Stimulated activated CD4-positive, alpha-beta T cell treated with anti-CD3 and anti-CD28 coated beads, Interleukin-15, amount 100 ng/mL, for 48 hours (primary cell): ENCODE measurements around the gene PLA2G4A.

Experiments
- DNase-seq, 2 donors: peaks; one replicate each; pipeline ENCODE4 v3.0.0-alpha.2; 2020; ENCODE audit warnings: low read depth in 2 of 2

Gene PLA2G4A

GRCh38 chr1:186828611-186829454 lies at the start of gene PLA2G4A:
TSS of gene PLA2G4A (plus strand) at chr1:186828949. CDS start at chr1:186854355, 25,406 bp downstream.
- no peak for DNase-seq

- DNase-seq, result no peak
Measured at GRCh38 chr1:186780076-186780475, 48.7 kb upstream of the PLA2G4A start.

DNA sequence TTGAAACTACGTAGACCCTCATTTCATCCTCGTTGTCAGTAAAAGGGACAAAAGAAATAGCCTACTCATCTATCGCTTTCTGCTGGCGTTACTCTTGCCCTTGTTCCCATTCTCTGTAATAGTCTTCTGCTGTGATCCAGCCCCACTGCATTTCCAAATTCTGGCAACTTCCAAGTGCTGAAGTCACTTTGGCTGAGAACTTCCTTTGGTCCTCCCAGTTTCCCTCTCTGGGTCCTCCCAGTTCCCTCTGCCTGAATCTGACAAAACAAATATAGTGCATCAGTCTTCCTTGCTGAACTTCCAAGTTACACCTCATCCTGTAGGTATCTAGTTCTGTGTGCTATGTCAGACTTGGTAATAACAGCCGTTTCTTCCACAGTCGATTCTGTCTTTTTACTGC lies 47.0 kb upstream of the PLA2G4A start:
- no peak for DNase-seq

- no peak for DNase-seq
Measured at GRCh38 chr1:186782791-186783190, 46.0 kb upstream of the PLA2G4A start.

- DNase-seq, result no peak
Measured at GRCh38 chr1:186783193-186783592, 45.6 kb upstream of the PLA2G4A start.

DNA sequence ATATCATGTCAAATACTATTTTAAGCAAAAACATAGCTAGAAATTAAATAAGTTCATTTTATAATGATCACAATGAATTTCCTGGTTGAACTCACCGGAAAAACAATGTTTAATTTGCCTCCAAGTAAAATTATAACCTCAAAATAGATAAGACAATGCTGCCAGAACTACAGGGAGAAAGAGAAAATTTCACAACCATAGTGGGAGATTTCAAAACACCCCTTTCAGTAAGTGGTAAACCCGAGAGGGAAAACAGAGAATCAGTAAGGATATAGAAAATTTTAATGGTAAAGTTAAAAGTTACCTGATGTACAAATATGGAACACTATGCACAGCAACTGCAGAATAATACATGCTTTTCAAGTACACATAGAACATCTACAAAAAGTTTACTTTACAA lies 43.2 kb upstream of the PLA2G4A start:
- no peak for DNase-seq

DNA sequence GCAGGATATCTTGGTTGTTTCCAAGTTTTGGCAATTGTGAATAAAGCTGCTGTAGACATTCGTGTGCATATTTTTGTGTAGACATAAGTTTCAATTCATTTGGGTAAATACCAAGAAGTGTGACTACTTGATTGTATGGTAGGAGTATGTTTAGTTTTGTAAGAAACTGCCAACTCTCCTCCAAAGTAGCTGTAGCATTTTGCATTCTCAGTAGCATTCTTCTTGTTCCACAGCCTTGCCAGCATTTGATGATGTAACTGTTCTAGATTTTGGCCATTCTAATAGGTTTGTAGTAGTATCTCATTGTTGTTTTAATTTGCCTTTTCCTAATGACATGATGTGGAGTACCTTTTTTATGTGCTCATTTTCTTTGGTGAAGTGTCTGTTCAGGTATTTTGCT lies 38.6 kb upstream of the PLA2G4A start:
- no peak for DNase-seq

GRCh38 chr1:186792870-186793581 lies 35.7 kb upstream of the PLA2G4A start:
- no peak for DNase-seq

GRCh38 chr1:186793582-186793927 lies 35.2 kb upstream of the PLA2G4A start:
- no peak for DNase-seq

- no peak for DNase-seq
Measured at GRCh38 chr1:186798960-186799688, 29.6 kb upstream of the PLA2G4A start.

DNA sequence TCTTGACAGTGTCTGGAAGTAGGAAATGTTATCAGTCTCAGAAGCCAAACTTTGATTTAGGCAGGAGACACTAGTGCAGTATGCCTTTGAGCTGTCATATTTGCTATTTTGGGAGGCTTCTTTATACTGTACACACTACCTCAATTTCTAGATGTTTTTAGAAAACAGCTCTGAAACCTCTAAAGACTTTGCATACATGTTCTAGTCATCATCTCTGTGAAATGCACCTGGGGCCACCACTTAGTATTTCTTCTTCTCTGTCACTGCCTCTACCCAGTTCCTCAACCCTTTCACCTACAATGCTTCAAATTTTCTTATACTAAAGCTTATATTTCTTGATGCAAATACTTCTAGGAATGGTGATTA lies 29.1 kb upstream of the PLA2G4A start:
- no peak for DNase-seq

DNA sequence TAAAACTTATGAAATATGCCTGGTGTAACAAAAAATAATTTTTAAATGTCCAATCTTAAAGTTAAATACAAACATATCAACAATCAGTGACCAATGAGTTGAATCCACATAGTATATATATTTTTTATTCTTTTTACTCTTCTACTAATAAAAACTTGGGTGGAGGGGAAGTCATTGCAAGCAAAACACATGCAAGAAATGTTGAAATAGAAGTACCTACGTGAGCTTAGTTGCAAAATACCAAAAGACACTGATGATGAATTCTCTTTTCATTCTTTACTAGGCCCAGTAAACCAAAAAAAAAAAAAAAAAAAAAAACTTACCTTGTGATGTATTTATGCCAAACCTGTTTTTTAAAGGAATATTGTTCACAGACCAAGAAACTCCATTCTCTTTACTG lies 26.4 kb upstream of the PLA2G4A start:
- DNase-seq, result no peak

GRCh38 chr1:186804679-186805078 lies 24.1 kb upstream of the PLA2G4A start:
- DNase-seq, result no peak

DNA sequence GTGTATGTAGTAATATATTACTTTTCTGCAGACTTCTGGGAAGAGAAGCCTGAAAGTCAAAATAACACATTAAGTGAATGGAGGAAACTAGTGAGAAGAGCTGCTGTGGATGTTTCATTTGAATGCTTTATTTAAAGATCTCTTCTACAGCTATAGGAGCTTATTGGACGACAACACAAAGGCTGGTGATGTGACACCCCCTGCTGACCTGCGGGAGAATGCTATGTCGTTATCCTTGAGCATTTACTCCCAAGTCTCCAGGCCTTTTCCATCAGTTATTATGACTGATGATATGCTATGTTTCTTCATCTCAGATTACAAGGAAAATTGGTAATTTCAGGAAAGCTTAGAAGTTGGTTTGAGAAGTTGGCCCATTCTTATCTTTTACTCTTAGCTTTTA lies 22.3 kb upstream of the PLA2G4A start:
- no peak for DNase-seq

DNA sequence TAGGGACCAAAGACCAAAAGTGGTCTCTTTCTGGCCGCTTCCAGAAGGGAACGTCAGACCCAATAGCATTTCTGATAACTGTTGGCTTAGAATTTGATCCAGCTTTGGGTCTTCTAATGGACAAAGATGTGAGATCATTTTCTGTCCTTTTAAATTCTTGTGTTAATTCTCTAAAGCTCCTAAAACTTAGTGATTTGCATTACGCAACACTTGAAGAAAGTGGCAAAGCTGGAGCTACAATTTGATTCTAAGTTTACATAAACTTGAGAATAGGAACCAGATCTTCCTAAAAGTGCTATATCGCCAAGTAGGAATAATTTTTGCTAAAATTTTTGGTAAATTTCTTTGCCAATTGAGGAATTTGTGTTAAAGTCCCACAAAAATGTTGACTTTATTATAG lies 21.6 kb upstream of the PLA2G4A start:
- DNase-seq, result no peak

- no peak for DNase-seq
Measured at GRCh38 chr1:186811892-186812291, 16.9 kb upstream of the PLA2G4A start.

DNA sequence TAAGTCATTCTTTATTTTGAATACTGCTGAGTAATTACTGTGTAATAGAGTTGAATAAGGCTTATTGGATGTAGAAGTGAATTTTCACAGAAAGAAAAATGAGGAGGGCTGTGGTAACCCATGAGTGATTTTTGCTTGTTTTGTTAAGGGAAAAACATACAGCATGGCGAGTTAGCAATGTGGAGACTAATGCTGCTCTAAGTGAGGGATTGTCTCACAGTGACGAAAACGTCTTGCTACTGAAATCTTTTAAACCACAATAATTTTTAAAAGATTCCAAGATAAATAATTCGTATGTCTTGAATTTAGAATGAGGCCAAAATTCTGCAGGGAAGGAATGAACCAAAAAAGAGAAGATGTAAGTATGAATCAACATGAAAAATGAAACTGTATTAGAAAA lies 16.2 kb upstream of the PLA2G4A start:
- no peak for DNase-seq

- DNase-seq, result no peak
Measured at GRCh38 chr1:186813420-186813819, 15.3 kb upstream of the PLA2G4A start.

DNA sequence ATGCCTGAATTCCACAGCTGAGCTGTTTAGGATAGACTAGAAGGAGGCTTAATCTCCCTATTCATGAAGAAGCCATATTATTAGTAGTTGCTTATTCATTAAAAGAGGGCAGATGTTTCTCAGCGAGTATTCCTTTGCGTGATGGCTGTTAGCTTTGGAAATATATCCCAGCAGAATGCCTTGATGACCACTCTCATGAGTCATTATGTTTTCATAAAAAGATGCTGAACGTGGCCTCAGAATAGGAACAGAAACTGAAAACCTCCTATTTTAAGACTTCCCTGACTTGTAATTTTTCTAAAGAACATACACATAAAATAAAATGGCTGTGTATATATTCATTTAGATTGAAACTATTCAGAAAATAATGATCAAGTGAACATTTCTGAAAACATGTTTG lies 9.6 kb upstream of the PLA2G4A start:
- DNase-seq, result no peak

GRCh38 chr1:186819563-186819962 lies 9.2 kb upstream of the PLA2G4A start:
- DNase-seq, result no peak

DNA sequence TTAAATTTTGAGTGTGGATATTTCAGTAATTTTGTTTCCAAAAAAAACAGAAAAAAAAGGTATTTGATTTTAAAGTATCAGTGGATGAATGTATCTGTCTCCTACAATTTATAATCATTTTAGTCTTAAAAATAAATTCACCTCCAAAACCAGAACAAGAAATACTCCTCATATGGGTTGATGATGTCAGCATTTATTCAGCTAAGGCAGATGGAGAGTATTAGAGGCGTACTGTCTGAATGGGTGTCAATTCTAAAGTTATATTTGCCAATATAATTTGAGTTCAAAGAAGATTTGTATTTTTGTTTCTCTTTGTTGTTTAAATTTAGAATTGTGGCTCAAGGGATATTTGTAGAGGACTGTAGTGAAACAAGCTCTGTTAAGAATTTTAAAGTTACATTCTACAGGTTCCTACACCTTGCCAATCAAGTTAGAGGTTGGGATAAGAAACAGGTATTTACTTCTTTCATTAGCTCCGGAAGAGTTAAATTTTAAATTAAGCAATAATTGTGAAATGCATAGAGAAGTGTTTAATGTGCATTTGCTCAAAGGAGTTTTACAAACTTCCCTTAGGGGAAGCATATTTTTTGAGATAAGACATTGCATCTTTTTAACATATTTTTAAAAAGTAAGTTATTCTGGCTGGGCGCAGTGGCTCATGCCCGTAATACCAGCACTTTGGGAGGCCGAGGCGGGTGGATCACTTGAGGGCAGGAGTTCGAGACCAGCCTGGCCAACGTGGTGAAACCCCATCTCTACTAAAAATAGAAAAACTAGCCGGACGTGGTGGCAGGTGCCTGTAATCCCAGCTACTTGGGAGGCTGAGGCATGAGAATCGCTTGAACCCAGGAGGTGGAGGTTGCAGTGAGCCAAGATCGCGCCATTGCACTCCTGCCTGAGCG lies 1.2 kb downstream of the PLA2G4A start:
- DNase-seq, result no peak

DNA sequence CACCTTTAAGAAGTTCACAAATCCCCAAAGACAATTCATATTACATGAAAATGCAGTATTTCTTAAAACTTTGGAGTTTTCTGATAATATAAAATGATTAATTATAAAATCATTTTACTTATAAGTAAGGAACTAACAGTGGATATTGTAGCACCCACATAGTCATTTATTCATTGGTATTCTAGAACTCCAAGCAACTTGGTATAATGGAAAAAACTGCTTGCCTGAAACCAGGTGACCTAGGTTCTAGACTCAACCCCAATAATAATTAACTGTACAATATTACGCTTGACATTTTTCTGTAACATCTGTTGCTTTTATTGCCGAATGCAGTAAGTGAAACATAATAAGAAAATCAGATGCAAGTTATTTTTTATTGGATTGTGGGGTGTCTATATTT lies 2.4 kb downstream of the PLA2G4A start:
- DNase-seq, result no peak
